HG03025 (cell line): ENCODE measurements around the gene VEZT.
A peak's percentile ranks its signal among the peaks of the same experiment; 100 is the strongest.
"Not testable (repeated sequence)": the region's sequence is repeated elsewhere in the genome, so short reads cannot be mapped to it uniquely, and the experiment has no call there.

Experiments
- ATAC-seq: cut with Tn5 transposase; IDR thresholded peaks from one replicate; pipeline ENCODE4 v1.9.1; 2021; ENCODE audit warnings: mild to moderate bottlenecking, moderate library complexity; ENCODE audit not compliant: unreplicated experiment, low FRiP score

VEZT gene

GRCh38 chr12:95218150-95219133, 835 bp downstream of the VEZT start:
- peak; percentile 4 for ATAC-seq

GRCh38 chr12:95220190-95220589, 2.6 kb downstream of the VEZT start:
- no peak for ATAC-seq

GRCh38 chr12:95220726-95221125, 3.1 kb downstream of the VEZT start:
- no peak for ATAC-seq

GRCh38 chr12:95224202-95225170, 6.9 kb downstream of the VEZT start:
- ATAC-seq, result no peak

- no peak for ATAC-seq
Measured at GRCh38 chr12:95225645-95226212, 8.1 kb downstream of the VEZT start.

- ATAC-seq, result no peak
Measured at GRCh38 chr12:95227818-95228356, 10.3 kb downstream of the VEZT start.

GRCh38 chr12:95228617-95229016, 11.0 kb downstream of the VEZT start:
- no peak for ATAC-seq

GRCh38 chr12:95229636-95230035, 12.0 kb downstream of the VEZT start:
- no peak for ATAC-seq

GRCh38 chr12:95230313-95230712, 12.7 kb downstream of the VEZT start:
- no peak for ATAC-seq

- ATAC-seq, result no peak
Measured at GRCh38 chr12:95231190-95231589, 13.6 kb downstream of the VEZT start.

GRCh38 chr12:95234187-95234586, 16.6 kb downstream of the VEZT start:
- not testable (repeated sequence) for ATAC-seq

GRCh38 chr12:95235621-95236020, 18.0 kb downstream of the VEZT start:
- ATAC-seq, result not testable (repeated sequence)

GRCh38 chr12:95237315-95237714, 19.7 kb downstream of the VEZT start:
- no peak for ATAC-seq

GRCh38 chr12:95238150-95238549, 20.5 kb downstream of the VEZT start:
- ATAC-seq, result no peak

GRCh38 chr12:95239216-95239615, 21.6 kb downstream of the VEZT start:
- ATAC-seq, result no peak

GRCh38 chr12:95239835-95240234, 22.2 kb downstream of the VEZT start:
- not testable (repeated sequence) for ATAC-seq

GRCh38 chr12:95240556-95240955, 22.9 kb downstream of the VEZT start:
- no peak for ATAC-seq

GRCh38 chr12:95241138-95241537, 23.5 kb downstream of the VEZT start:
- not testable (repeated sequence) for ATAC-seq

GRCh38 chr12:95241761-95242506, 24.3 kb downstream of the VEZT start:
- no peak for ATAC-seq
